Calu3 (cell line): ENCODE results near the gene GARS1. TPM values are rescaled to one million over a fixed set of nuclear protein-coding genes. Genes with fewer than 3 reads are reported as not detected.
A peak's percentile ranks its signal among the peaks of the same experiment; 100 is the strongest.

Source experiments
- Bru-seq: library from RNA; stranded (reverse); fragments of 400-500 nt; gene quantifications from one replicate; lab custom pipeline; 2021; lab: Mats Ljungman, UMichigan
- BruChase-seq, 2 experiments: library from RNA; stranded (reverse); fragments of 400-500 nt; gene quantifications; one replicate each; lab custom pipeline; 2021; lab: Mats Ljungman, UMichigan
- BruUV-seq: library from RNA; stranded (reverse); fragments of 400-500 nt; replicated peaks from 2 replicates; lab custom pipeline; 2021; lab: Mats Ljungman, UMichigan
- CTCF ChIA-PET: fragments of 300-600 bp; sonication (Branson Sonifier 250); formaldehyde crosslinking; loops from one replicate; lab custom pipeline; 2022; ENCODE audit warnings: antibody characterized with exemption; lab: Charles Lee
- DNase-seq: peaks from one replicate; pipeline ENCODE4 v3.0.0; 2022
- H3K27ac Mint-ChIP-seq: one replicate; pipeline ENCODE4 v1.8.0; 2022; ENCODE audit warnings: mixed read lengths; ENCODE audit not compliant: unreplicated experiment
- H3K27me3 Mint-ChIP-seq: one replicate; pipeline ENCODE4 v1.8.0; 2022; ENCODE audit warnings: mixed read lengths; ENCODE audit not compliant: unreplicated experiment
- H3K36me3 Mint-ChIP-seq: one replicate; pipeline ENCODE4 v1.8.0; 2022; ENCODE audit warnings: mild to moderate bottlenecking, moderate library complexity, mixed read lengths; ENCODE audit not compliant: insufficient read depth, unreplicated experiment
- H3K4me1 Mint-ChIP-seq: one replicate; pipeline ENCODE4 v1.8.0; 2022; ENCODE audit warnings: mild to moderate bottlenecking, low read depth, mixed read lengths; ENCODE audit not compliant: unreplicated experiment
- H3K4me3 Mint-ChIP-seq: one replicate; pipeline ENCODE4 v1.8.0; 2022; ENCODE audit warnings: mild to moderate bottlenecking, low read depth, moderate library complexity, mixed read lengths; ENCODE audit not compliant: unreplicated experiment
- H3K9me3 Mint-ChIP-seq: one replicate; pipeline ENCODE4 v1.8.0; 2022; ENCODE audit warnings: low read depth, mixed read lengths; ENCODE audit not compliant: unreplicated experiment
- intact Hi-C: fragments of 100-400 bp; cut with micrococcal nuclease; formaldehyde crosslinking; loops from one replicate; pipeline ENCODE4 v1.10.0; 2022; ENCODE audit not compliant: unreplicated experiment
- long read RNA-seq: library from polyadenylated mRNA; stranded (forward); transcript quantifications from one replicate; pipeline ENCODE4 v2.0.0, GENCODE V29; 2022
- total RNA-seq: library from RNA; stranded (reverse); gene quantifications from 2 replicates; pipeline ENCODE4 v1.2.3, GENCODE V29; 2022
- TF ChIP-seq, protein P1 (sequence below): fragments of 200-600 bp; IDR thresholded peaks from one replicate; pipeline ENCODE4 v1.8.0; 2022; ENCODE audit warnings: antibody characterized with exemption; ENCODE audit not compliant: unreplicated experiment

The GARS1 gene, protein sequence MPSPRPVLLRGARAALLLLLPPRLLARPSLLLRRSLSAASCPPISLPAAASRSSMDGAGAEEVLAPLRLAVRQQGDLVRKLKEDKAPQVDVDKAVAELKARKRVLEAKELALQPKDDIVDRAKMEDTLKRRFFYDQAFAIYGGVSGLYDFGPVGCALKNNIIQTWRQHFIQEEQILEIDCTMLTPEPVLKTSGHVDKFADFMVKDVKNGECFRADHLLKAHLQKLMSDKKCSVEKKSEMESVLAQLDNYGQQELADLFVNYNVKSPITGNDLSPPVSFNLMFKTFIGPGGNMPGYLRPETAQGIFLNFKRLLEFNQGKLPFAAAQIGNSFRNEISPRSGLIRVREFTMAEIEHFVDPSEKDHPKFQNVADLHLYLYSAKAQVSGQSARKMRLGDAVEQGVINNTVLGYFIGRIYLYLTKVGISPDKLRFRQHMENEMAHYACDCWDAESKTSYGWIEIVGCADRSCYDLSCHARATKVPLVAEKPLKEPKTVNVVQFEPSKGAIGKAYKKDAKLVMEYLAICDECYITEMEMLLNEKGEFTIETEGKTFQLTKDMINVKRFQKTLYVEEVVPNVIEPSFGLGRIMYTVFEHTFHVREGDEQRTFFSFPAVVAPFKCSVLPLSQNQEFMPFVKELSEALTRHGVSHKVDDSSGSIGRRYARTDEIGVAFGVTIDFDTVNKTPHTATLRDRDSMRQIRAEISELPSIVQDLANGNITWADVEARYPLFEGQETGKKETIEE
- total RNA-seq (244 and 283 TPM in 2 replicates), Bru-seq, nascent RNA (percentile 98 among the genes with signal in this experiment), BruChase-seq, experiment 1, labeled RNA remaining after a 6-hour chase (percentile 97 among the genes with signal in this experiment), BruChase-seq, experiment 2, labeled RNA remaining after a 2-hour chase (percentile 95 among the genes with signal in this experiment)
- long read RNA-seq, transcript GARS-201 (17 exons, 2,634 nt) = major isoform, 198 of 244 reads
- long read RNA-seq, partial matches to known transcripts = 28 of 244 reads
- long read RNA-seq, other reads (novel, unspliced or antisense) = 16 of 244 reads

DNA sequence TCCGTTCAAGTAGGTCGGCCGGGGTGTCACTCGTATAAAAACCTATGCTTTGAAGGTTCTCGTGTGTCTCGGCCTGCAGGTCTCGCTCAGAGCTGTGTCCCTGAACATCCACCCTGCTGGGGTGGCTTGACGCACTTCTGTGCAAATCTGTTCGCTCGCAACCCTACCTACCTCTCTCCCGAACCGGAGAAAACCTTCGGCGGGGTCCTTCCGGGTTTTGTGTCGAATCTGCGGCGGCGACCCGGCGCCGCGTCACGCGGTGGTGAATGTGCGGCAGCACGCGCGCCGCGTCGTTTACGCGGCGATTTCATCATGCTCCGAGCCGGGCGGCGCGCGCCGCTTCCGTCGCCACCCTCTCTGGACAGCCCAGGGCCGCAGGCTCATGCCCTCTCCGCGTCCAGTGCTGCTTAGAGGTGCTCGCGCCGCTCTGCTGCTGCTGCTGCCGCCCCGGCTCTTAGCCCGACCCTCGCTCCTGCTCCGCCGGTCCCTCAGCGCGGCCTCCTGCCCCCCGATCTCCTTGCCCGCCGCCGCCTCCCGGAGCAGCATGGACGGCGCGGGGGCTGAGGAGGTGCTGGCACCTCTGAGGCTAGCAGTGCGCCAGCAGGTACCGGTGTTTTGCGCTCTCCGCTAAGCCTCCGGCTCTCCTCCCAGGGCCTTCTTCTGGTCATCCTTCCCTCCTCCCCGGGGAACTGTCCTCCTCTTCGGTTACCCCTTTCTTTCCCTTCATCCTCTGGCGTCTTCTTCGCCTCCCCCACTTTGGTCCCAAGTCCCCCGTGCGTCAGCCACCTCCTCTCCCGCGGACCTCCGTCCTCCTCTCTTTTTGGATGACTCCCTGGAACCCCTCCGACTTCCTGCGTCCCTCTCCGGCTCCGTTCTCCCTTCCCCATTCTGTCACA is at the start of gene GARS1:
Gene GARS1, plus strand, starts transcription at position 339 of the 896 bp plus-strand sequence. Its CDS starts 44 bp downstream, at position 383.
- peak; percentile 92 for DNase-seq
- H3K9me3 Mint-ChIP-seq = no peaks in the 10 kb centered on the region
- CTCF ChIA-PET = no interaction called here
- peaks cover 26% of the 10 kb centered on the region for H3K4me1 Mint-ChIP-seq
- H3K4me3 Mint-ChIP-seq = peak within 1 kb of the TSS; percentile 91
- no peaks in the 10 kb centered on the region for H3K27me3 Mint-ChIP-seq
- TF ChIP-seq, protein P1, sequence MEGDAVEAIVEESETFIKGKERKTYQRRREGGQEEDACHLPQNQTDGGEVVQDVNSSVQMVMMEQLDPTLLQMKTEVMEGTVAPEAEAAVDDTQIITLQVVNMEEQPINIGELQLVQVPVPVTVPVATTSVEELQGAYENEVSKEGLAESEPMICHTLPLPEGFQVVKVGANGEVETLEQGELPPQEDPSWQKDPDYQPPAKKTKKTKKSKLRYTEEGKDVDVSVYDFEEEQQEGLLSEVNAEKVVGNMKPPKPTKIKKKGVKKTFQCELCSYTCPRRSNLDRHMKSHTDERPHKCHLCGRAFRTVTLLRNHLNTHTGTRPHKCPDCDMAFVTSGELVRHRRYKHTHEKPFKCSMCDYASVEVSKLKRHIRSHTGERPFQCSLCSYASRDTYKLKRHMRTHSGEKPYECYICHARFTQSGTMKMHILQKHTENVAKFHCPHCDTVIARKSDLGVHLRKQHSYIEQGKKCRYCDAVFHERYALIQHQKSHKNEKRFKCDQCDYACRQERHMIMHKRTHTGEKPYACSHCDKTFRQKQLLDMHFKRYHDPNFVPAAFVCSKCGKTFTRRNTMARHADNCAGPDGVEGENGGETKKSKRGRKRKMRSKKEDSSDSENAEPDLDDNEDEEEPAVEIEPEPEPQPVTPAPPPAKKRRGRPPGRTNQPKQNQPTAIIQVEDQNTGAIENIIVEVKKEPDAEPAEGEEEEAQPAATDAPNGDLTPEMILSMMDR = no peak
- intact Hi-C loops = no loop called here
- H3K27ac Mint-ChIP-seq = peak within 1 kb of the TSS; percentile 99
- H3K36me3 Mint-ChIP-seq = peaks cover 68% of the 10 kb centered on the region
- BruUV-seq = no TSS peak

DNA sequence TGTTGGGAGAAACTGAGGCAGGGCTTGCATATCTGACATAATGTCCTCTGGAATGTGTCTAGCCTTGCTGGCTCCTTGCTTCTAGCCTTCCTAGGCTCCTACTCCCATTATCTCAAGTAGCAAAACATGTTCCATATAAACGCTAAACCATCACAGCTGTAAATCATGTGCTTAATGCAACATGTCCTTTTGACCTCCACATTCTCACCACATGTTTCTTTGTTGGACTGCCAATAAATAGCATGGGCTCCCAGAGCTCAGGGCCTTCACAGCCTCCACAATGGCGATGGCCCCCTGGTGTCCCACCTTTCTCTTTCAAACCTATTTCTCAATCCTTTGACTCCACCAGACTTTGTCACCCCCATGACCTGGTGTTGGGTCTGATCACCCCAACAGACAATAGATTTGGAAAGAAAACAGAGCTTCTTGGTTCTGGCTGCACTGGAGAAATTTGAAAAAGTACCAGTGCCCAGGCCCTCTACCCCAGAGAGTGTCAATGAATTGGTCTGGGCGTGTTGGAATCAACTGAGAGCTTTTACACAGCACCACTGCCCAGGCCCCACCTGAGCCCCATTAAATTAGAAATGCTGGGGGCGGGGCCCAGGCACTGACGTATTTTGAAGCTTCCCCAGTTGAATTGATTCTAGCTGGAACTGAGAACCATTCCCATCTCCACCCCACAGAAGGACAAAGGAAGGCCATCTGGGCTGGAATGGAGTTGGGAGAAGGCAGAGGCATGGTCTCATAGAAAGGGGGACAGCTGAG is 48.7 kb upstream of the GARS1 start:
- CTCF ChIA-PET = interaction anchor here (0.5 to 7.3 kb wide), 2 partner anchors 11 to 17 kb away, joined by 3 to 60 read pairs; no protein-coding TSS in a partner anchor
- BruUV-seq = no TSS peak
- no peak overlapping the region for H3K4me3 Mint-ChIP-seq
- no peaks in the 10 kb centered on the region for H3K27me3 Mint-ChIP-seq
- no peaks in the 10 kb centered on the region for H3K9me3 Mint-ChIP-seq
- TF ChIP-seq, protein P1 = no peak
- peaks cover 25% of the 10 kb centered on the region for H3K4me1 Mint-ChIP-seq
- H3K27ac Mint-ChIP-seq = no peak overlapping the region
- DNase-seq = no peak
- intact Hi-C loops = loop anchor here (5.0 kb wide), 1 partner anchor 196 kb away; no protein-coding TSS in a partner anchor
- no peaks in the 10 kb centered on the region for H3K36me3 Mint-ChIP-seq

DNA sequence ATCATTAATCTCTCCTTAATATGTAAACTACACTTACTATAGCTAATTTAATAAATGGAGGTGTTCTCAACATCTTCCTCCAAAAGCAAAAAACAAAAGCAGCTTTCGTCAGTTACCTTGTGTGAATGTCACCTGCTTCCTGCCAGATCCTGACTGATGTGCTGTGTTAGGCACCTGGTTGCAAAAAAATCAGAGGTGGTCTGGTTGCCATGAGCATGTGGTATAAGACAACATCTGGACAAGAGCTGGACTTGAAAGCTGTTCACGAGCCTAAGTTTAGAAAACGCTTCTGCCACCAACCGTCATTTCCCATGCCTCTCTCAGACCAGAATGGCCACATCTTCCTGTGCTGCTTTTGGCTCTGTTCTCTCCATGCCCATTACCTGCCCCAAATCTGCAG is 48.1 kb upstream of the GARS1 start:
- no peak overlapping the region for H3K27ac Mint-ChIP-seq
- peaks cover 31% of the 10 kb centered on the region for H3K4me1 Mint-ChIP-seq
- intact Hi-C loops = loop anchor here (5.0 kb wide), 1 partner anchor 196 kb away; no protein-coding TSS in a partner anchor
- H3K36me3 Mint-ChIP-seq = peaks cover under 1% of the 10 kb centered on the region
- no TSS peak for BruUV-seq
- H3K9me3 Mint-ChIP-seq = no peaks in the 10 kb centered on the region
- H3K4me3 Mint-ChIP-seq = no peak overlapping the region
- CTCF ChIA-PET = interaction anchor here (0.5 to 7.3 kb wide), 2 partner anchors 12 to 17 kb away, joined by 3 to 60 read pairs; no protein-coding TSS in a partner anchor
- no peaks in the 10 kb centered on the region for H3K27me3 Mint-ChIP-seq
- TF ChIP-seq, protein P1 = no peak
- DNase-seq = no peak
